SK-N-MC (cell line): Measurements from ENCODE around the gene LSAMP.
A peak's percentile ranks its signal among the peaks of the same experiment; 100 is the strongest.

ENCODE experiments used
- EZH2 ChIP-seq: fragments of 200-600 bp; sonication (generic); IDR thresholded peaks from one replicate; pipeline ENCODE4 v1.6.1; 2017; ENCODE audit warnings: antibody characterized with exemption
- FOXP2 ChIP-seq: optimal IDR thresholded peaks from 2 replicates; pipeline ENCODE3; 2011; ENCODE audit warnings: mild to moderate bottlenecking, moderate library complexity; ENCODE audit not compliant: insufficient read depth; ENCODE audit errors: extremely low read length, control extremely low read depth
- POLR2AphosphoS5 ChIP-seq: IDR thresholded peaks from 2 replicates; pipeline ENCODE4 v1.6.1; 2012; ENCODE audit warnings: mild to moderate bottlenecking, low read depth, low read length, borderline replicate concordance

- TF ChIP-seq POLR2AphosphoS5, result peak; percentile 60; the same call in 1 of the 2 replicates
- no peak for TF ChIP-seq EZH2
- TF ChIP-seq FOXP2, result no peak
Observed at GRCh38 chr3:115862099-115862498, 583.2 kb downstream of the LSAMP start.
